ENCODE data around the gene DRG2. TPM values are rescaled to one million over a fixed set of nuclear protein-coding genes. Genes with fewer than 3 reads are reported as not detected.

Gene DRG2
- total and polyA plus RNA-seq, 10 of the 15 experiments (the other 5 are each of a cell fraction or from before 2014, with no cell fraction given) = 9.1 to 64.8 (median 45.7) TPM

- BruUV-seq (replicated peaks) = no TSS peak
- ChIA-PET CTCF (no interaction called here), POLR2A (no interaction called here), RAD21 (ENCODE audit: unreplicated experiment) (no interaction called here), SMC1A (ENCODE audit: uncharacterized antibody, unreplicated experiment) (interaction anchor here (1.8 kb wide), 1 partner anchor 10 kb away, joined by 8 read pairs; no protein-coding TSS in a partner anchor)
- no peaks in the 10 kb centered on the region for H3K4me1 ChIP-seq (ENCODE audit: control insufficient read depth, insufficient read depth, low read length)
- in situ Hi-C loops (cut with MboI) = no loop called here
- ATAC-seq = no peak
- 17% methylated on average over 2 of the region's 2 CpGs for WGBS (ENCODE audit: insufficient coverage, insufficient replicate concordance, low lambda C conversion rate, missing lambda C conversion rate)
- DNase-seq (ENCODE audit: low read depth, low spot score) = no peak
- no peaks in the 10 kb centered on the region for H4K20me1 ChIP-seq (ENCODE audit: control insufficient read depth, insufficient read depth)
- no peak for FAIRE-seq
- TF ChIP-seq HCFC1 (IDR thresholded peaks at IDR 0.05; ENCODE audit: low read length) = no peak
- no peak for TF ChIP-seq SUZ12 (IDR thresholded peaks at IDR 0.05; ENCODE audit: unreplicated experiment)
- no peak for TF ChIP-seq EP300 (IDR thresholded peaks at IDR 0.05; ENCODE audit: borderline replicate concordance in 1 of 2, control insufficient read depth in 1 of 2, low read depth in 2 of 2, low read length in 2 of 2)
- TF ChIP-seq JUND (IDR thresholded peaks at IDR 0.05; ENCODE audit: low read depth, low read length) = no peak
- no peak for TF ChIP-seq CEBPZ (IDR thresholded peaks at IDR 0.05; ENCODE audit: low read depth, low read length)
- TF ChIP-seq CBFB (IDR thresholded peaks at IDR 0.05; ENCODE audit: low read depth) = no peak
- TF ChIP-seq ASH2L (IDR thresholded peaks at IDR 0.05; ENCODE audit: borderline replicate concordance, low read depth) = no peak
- TF ChIP-seq STAT1 (conservative IDR thresholded peaks at IDR 0.05) = no peak
- TF ChIP-seq TARDBP (IDR thresholded peaks at IDR 0.05; ENCODE audit: borderline replicate concordance) = no peak
- no peak for TF ChIP-seq SIN3A (IDR thresholded peaks at IDR 0.05; ENCODE audit: low read depth, low read length)
- TF ChIP-seq, protein P1, sequence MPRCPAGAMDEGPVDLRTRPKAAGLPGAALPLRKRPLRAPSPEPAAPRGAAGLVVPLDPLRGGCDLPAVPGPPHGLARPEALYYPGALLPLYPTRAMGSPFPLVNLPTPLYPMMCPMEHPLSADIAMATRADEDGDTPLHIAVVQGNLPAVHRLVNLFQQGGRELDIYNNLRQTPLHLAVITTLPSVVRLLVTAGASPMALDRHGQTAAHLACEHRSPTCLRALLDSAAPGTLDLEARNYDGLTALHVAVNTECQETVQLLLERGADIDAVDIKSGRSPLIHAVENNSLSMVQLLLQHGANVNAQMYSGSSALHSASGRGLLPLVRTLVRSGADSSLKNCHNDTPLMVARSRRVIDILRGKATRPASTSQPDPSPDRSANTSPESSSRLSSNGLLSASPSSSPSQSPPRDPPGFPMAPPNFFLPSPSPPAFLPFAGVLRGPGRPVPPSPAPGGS (IDR thresholded peaks at IDR 0.05; ENCODE audit: borderline replicate concordance, insufficient read depth, low read depth, low read length, poor library complexity, severe bottlenecking) = no peak
- TF ChIP-seq KAT2A (conservative IDR thresholded peaks at IDR 0.05; ENCODE audit: control insufficient read depth, low read depth, low read length) = no peak
- TF ChIP-seq LARP7 (IDR thresholded peaks at IDR 0.05) = no peak
- no peak for TF ChIP-seq FOXM1 (IDR thresholded peaks at IDR 0.05; ENCODE audit: low read depth, low read length)
- TF ChIP-seq FOS (IDR thresholded peaks at IDR 0.05; ENCODE audit: borderline replicate concordance, extremely low read depth, insufficient read length) = no peak
- TF ChIP-seq EED (IDR thresholded peaks at IDR 0.05; ENCODE audit: low read depth) = no peak
- TF ChIP-seq HDAC6 (IDR thresholded peaks at IDR 0.05; ENCODE audit: unreplicated experiment) = no peak
- H3K9ac ChIP-seq (ENCODE audit: control insufficient read depth, insufficient read depth, low read length) = no peak overlapping the region
- no peaks in the 10 kb centered on the region for H3K9me3 ChIP-seq (replicated peaks; ENCODE audit: control insufficient read depth, insufficient read depth, low read length)
- intact Hi-C loops (cut with micrococcal nuclease; ENCODE audit: unreplicated experiment) = no loop called here
- no peak overlapping the region for H3K4me2 ChIP-seq (ENCODE audit: control insufficient read depth, insufficient read depth)
- no peak overlapping the region for H3K4me3 ChIP-seq
- no peak overlapping the region for H2AFZ ChIP-seq (ENCODE audit: control insufficient read depth, low read depth, low read length)
- no peaks in the 10 kb centered on the region for H3K36me3 ChIP-seq (ENCODE audit: control insufficient read depth in 2 of 2, insufficient read depth in 2 of 2, low read length in 1 of 2)
- no peaks in the 10 kb centered on the region for H3K27me3 ChIP-seq (replicated peaks in 1 of 2; ENCODE audit: control insufficient read depth in 2 of 2, insufficient read depth in 2 of 2, low read length in 1 of 2)
- no peaks in the 10 kb centered on the region for H3K79me2 ChIP-seq (ENCODE audit: control insufficient read depth, insufficient read depth, low read length)
- no peak overlapping the region for H3K27ac ChIP-seq (ENCODE audit: control insufficient read depth, insufficient read depth)
Observed at GRCh38 chr17:18069101-18069500, 18.6 kb upstream of the DRG2 start.
